ENCODE data around the gene MCF2L. TPM values are rescaled to one million over a fixed set of nuclear protein-coding genes. Genes with fewer than 3 reads are reported as not detected.

Gene MCF2L
- total RNA-seq, 4 donors from 2014 or later: 18.3 to 52.6 (median 29.9) TPM

DNA sequence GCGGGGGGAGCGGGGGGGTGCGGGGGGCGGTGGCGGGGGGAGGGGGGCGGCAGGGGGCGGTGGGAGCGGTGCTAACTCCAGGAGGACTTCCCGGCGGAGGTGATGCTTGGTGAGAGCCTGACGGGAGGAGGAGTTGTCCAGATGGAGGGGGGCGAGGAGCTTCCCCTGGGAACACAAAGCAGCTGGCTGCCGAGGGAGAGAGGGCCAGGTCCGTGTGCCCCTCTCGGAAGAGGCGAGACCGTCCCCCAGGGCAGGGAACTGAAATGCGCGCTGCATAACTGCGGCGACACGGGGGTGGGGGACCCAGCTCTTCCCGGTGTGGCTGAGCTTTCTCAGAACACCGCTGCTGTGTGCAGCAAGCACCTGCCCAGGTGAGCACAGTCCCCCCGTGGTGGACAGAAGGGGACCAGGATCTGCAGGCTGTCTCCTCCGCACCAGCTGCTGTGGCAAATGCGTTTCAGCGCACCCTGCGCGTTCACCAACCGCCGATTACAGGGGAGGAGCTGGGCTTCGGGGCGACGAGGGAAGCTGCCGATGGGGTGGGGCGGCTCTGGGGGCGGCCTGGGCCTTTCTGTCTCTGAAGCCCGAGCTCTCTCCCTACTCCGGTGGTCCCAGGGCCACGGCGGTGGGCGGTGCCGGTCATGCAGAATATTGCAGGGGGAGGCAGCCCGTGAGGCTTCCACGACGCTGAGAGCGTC lies 81.9 kb downstream of the MCF2L start:
- 17 to 31% methylated on average over 4 to 8 of the region's 48 CpGs for WGBS, 2 donors (ENCODE audit: low coverage in 1 of 2)

DNA sequence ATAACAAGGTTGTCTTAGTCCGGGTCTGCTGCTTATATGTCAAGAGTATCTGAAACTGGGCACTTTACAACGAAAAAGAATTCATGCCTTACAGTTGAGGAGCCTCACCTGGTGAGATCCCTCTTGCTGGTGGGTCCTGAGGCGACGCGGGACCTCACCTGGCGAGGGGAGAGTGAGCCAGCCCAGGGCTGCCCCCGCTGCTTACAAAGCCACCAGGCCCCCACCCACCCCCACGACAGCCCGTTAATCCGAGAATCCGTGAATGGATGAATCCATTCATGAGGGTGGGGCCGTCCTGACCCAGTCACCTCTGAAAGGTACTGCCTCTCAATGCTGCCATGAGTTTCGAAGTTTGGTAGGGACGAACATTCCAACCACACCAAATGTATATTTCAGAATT lies 82.6 kb downstream of the MCF2L start:
- Histone ChIP-seq H3K36me3 (peaks cover 0 to 4% of the 10 kb centered on the region in 2 donors), H3K4me1 (peaks cover 0 to 29% (median 4%) of the 10 kb centered on the region in 3 donors), H3K27me3 (peaks cover 46% of the 10 kb centered on the region), H3K4me3 (no peak overlapping the region), H3K9me3 (no peaks in the 10 kb centered on the region), H3K27ac (no peak overlapping the region)
- no peak for TF ChIP-seq POLR2A (IDR thresholded peaks at IDR 0.05)
- TF ChIP-seq, protein P1, sequence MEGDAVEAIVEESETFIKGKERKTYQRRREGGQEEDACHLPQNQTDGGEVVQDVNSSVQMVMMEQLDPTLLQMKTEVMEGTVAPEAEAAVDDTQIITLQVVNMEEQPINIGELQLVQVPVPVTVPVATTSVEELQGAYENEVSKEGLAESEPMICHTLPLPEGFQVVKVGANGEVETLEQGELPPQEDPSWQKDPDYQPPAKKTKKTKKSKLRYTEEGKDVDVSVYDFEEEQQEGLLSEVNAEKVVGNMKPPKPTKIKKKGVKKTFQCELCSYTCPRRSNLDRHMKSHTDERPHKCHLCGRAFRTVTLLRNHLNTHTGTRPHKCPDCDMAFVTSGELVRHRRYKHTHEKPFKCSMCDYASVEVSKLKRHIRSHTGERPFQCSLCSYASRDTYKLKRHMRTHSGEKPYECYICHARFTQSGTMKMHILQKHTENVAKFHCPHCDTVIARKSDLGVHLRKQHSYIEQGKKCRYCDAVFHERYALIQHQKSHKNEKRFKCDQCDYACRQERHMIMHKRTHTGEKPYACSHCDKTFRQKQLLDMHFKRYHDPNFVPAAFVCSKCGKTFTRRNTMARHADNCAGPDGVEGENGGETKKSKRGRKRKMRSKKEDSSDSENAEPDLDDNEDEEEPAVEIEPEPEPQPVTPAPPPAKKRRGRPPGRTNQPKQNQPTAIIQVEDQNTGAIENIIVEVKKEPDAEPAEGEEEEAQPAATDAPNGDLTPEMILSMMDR (IDR thresholded peaks at IDR 0.05): no peak
- TF ChIP-seq POLR2AphosphoS5 (IDR thresholded peaks at IDR 0.05): no peak
- TF ChIP-seq EP300 (IDR thresholded peaks at IDR 0.05): no peak
- ATAC-seq: no peak
- 90 to 92% methylated on average over 2 to 5 of the region's 14 CpGs for WGBS, 2 donors (ENCODE audit: low coverage in 1 of 2)

More for the DNA sequence above, 81.9 kb downstream of the MCF2L start:
- peaks cover 0 to 29% (median 4%) of the 10 kb centered on the region in 3 donors for H3K4me1 ChIP-seq
- H3K27ac ChIP-seq: no peak overlapping the region
- peak overlapping the region in 1 of 2 donors; percentile 32 for H3K4me3 ChIP-seq
- no peaks in the 10 kb centered on the region for H3K9me3 ChIP-seq
- peaks cover 43% of the 10 kb centered on the region for H3K27me3 ChIP-seq
- TF ChIP-seq POLR2AphosphoS5 (IDR thresholded peaks at IDR 0.05) (no peak), POLR2A (IDR thresholded peaks at IDR 0.05) (no peak), EP300 (IDR thresholded peaks at IDR 0.05) (no peak)
- TF ChIP-seq, protein P1 (IDR thresholded peaks at IDR 0.05): no peak
- ATAC-seq: no peak
- H3K36me3 ChIP-seq: peaks cover 0 to 4% of the 10 kb centered on the region in 2 donors

DNA sequence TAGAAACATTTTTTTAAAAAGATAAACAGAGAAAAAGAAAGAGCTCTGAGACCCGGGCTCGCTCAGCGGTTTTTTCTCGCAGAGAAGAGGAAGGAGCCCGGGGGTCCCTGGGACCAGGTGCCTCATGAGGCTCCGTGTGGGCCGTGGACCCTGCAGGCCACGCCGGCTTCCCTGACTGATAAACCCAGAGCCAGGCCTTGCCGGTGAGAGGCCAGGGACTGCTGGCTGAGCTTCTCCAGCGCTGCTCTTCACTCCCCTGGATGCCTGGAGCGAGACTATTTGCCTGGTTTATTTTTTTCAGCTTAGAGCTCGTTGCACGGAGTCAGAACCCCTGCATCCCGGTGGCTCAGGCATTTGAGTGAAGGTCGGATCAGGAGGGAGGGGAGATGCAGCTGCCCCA lies 83.2 kb downstream of the MCF2L start:
- H3K27ac ChIP-seq: no peak overlapping the region
- no peak overlapping the region for H3K4me3 ChIP-seq
- TF ChIP-seq POLR2A (IDR thresholded peaks at IDR 0.05): no peak
- TF ChIP-seq EP300 (IDR thresholded peaks at IDR 0.05): no peak
- no peak for TF ChIP-seq POLR2AphosphoS5 (IDR thresholded peaks at IDR 0.05)
- TF ChIP-seq, protein P1 (IDR thresholded peaks at IDR 0.05): no peak
- H3K9me3 ChIP-seq: no peaks in the 10 kb centered on the region
- H3K4me1 ChIP-seq: peaks cover 0 to 29% (median 4%) of the 10 kb centered on the region in 3 donors
- WGBS, 2 donors (ENCODE audit: low coverage in 1 of 2): 74% methylated on average over 12 to 13 of the region's 16 CpGs
- peaks cover 46% of the 10 kb centered on the region for H3K27me3 ChIP-seq
- no peaks in the 10 kb centered on the region for H3K36me3 ChIP-seq
- ATAC-seq: no peak

DNA sequence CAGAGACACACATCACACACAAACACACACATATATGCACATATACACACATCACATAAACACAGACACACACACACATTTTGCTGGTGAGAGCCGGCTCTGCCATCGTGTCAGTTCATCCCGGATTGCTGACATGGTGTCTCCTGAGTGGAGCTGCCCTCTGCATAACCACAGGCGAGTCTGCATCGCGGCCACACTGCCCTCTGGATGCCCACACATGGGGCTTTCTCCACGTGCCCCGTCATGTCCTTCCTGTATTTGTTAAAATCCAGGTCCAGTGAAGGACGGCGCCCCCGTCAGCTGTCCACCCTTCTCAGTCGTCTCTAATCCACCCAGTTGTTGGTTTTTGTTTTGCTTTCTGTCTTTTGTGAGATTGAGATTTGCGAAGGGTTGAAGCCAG lies 84.0 kb downstream of the MCF2L start:
- 72 to 82% methylated on average over 13 of the region's 13 CpGs for WGBS, 2 donors (ENCODE audit: low coverage in 1 of 2)
- peaks cover 0 to 29% (median 4%) of the 10 kb centered on the region in 3 donors for H3K4me1 ChIP-seq
- H3K4me3 ChIP-seq: no peak overlapping the region
- no peak overlapping the region for H3K27ac ChIP-seq
- no peak for ATAC-seq
- peaks cover 46% of the 10 kb centered on the region for H3K27me3 ChIP-seq
- no peaks in the 10 kb centered on the region for H3K9me3 ChIP-seq
- no peaks in the 10 kb centered on the region for H3K36me3 ChIP-seq
- TF ChIP-seq POLR2AphosphoS5 (IDR thresholded peaks at IDR 0.05) (no peak), EP300 (IDR thresholded peaks at IDR 0.05) (no peak), POLR2A (IDR thresholded peaks at IDR 0.05) (no peak)
- TF ChIP-seq, protein P1 (IDR thresholded peaks at IDR 0.05): no peak

DNA sequence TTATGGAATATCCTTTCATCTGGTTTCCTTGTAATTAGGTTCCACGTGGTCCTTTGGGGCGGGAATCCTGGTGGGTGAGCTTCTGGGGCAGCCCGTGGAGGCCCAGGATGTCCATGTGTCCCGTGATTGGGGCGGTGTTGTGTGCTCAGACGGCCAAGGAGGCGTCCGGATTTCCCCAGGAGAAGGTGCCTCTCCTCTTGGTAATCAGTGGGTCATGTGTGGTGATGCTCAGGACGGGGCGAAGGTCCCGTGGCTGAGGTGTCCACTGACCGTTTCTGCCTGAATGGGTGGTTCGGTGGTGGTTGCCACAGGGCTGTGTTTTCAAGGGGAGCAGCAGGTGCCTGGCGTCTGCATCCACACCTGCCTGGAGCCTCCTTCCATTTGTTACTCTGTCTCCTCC lies 84.4 kb downstream of the MCF2L start:
- 82 to 88% methylated on average over 5 to 6 of the region's 14 CpGs for WGBS, 2 donors (ENCODE audit: low coverage in 1 of 2)
- Histone ChIP-seq H3K4me3 (no peak overlapping the region), H3K9me3 (no peaks in the 10 kb centered on the region), H3K36me3 (no peaks in the 10 kb centered on the region), H3K4me1 (peaks cover 0 to 29% (median 4%) of the 10 kb centered on the region in 3 donors), H3K27me3 (peaks cover 46% of the 10 kb centered on the region), H3K27ac (no peak overlapping the region)
- ATAC-seq: no peak
- TF ChIP-seq POLR2A (IDR thresholded peaks at IDR 0.05) (no peak), EP300 (IDR thresholded peaks at IDR 0.05) (no peak), POLR2AphosphoS5 (IDR thresholded peaks at IDR 0.05) (no peak)
- TF ChIP-seq, protein P1 (IDR thresholded peaks at IDR 0.05): no peak
